Testis (tissue), 2 donors: Measurements from ENCODE around the gene MARCKS.

Experiments
- CTCF ChIP-seq, 3 experiments: fragments of 450-650 bp in 2 of 3; fragments of 200-600 bp in 1 of 3; sonication (generic) in 1 of 3; IDR thresholded peaks; one replicate each; pipeline ENCODE4 v1.5.1; 2016 to 2019; ENCODE audit warnings: antibody characterized with exemption in 3 of 3, mild to moderate bottlenecking in 2 of 3, moderate library complexity in 1 of 3
- POLR2A ChIP-seq: fragments of 450-650 bp; IDR thresholded peaks from one replicate; pipeline ENCODE4 v1.6.1; 2017; ENCODE audit warnings: antibody characterized with exemption, mild to moderate bottlenecking, moderate library complexity

GRCh38 chr6:113884011-113884410 lies 26.9 kb downstream of the MARCKS start:
- no peak for TF ChIP-seq CTCF (IDR thresholded peaks at IDR 0.05)
- no peak for TF ChIP-seq POLR2A
